Uterus (tissue), 4 donors: Measurements from ENCODE around the gene FBN1. TPM values are rescaled to one million over a fixed set of nuclear protein-coding genes. Genes with fewer than 3 reads are reported as not detected.

Experiments
- DNase-seq, 2 donors: peaks; one replicate each; pipeline ENCODE4 v3.0.0-alpha.2; 2019 to 2020
- H3K27ac ChIP-seq, 2 donors: fragments of 200-600 bp; sonication (generic); 1 replicate in 1 of 2; 2 replicates in 1 of 2; pipeline ENCODE4 v1.5.1; 2016 to 2018
- H3K27me3 ChIP-seq, 2 donors: fragments of 200-600 bp; sonication (generic); one replicate each; pipeline ENCODE4 v1.5.1; 2018 to 2019; ENCODE audit warnings: control low read depth in 1 of 2
- H3K36me3 ChIP-seq, 2 donors: fragments of 200-600 bp; sonication (generic); one replicate each; pipeline ENCODE4 v1.5.1; 2019; ENCODE audit warnings: control low read depth in 1 of 2
- H3K4me1 ChIP-seq, 2 donors: fragments of 200-600 bp; sonication (generic); one replicate each; pipeline ENCODE4 v1.5.1; 2018 to 2019; ENCODE audit warnings: control low read depth in 1 of 2
- H3K4me3 ChIP-seq, 2 donors: fragments of 200-600 bp; sonication (generic); 1 replicate in 1 of 2; 2 replicates in 1 of 2; pipeline ENCODE4 v1.5.1; 2018 to 2019; ENCODE audit warnings: mild to moderate bottlenecking in 1 of 2
- H3K9me3 ChIP-seq, 2 donors: fragments of 200-600 bp; sonication (generic); one replicate each; pipeline ENCODE4 v1.5.1; 2019; ENCODE audit warnings: control low read depth in 1 of 2
- POLR2A ChIP-seq, 2 donors: fragments of 450-650 bp; IDR thresholded peaks; one replicate each; pipeline ENCODE4 v1.6.1; 2016; ENCODE audit warnings: antibody characterized with exemption in 2 of 2, mild to moderate bottlenecking in 1 of 2, moderate library complexity in 1 of 2
- intact Hi-C: fragments of 100-400 bp; cut with DNase I; formaldehyde crosslinking; loops from one replicate; pipeline ENCODE4 v1.15.1; 2023; ENCODE audit warnings: low total_unique reads
- total RNA-seq, 4 donors: library from RNA; depleted of rRNA in 3 of 4; stranded (reverse); fragments of >200 nt in 3 of 4; gene quantifications; one replicate each; pipeline versions ENCODE4 v1.1.0 to v1.2.4, GENCODE V29; 2014 to 2023
- TF ChIP-seq, protein P1 (sequence below), 4 experiments: fragments of 200-600 bp in 2 of 4; fragments of 450-650 bp in 2 of 4; sonication (generic) in 2 of 4; IDR thresholded peaks; one replicate each; pipeline ENCODE4 v1.5.1; 2016 to 2019; ENCODE audit warnings: antibody characterized with exemption in 4 of 4, mild to moderate bottlenecking in 2 of 4, moderate library complexity in 1 of 4
- donor health status: DM: yes; HTN: yes; CAD: no.

Gene FBN1
- total RNA-seq, 4 donors from 2014 or later: 76.3 to 584 (median 95.8) TPM

DNA sequence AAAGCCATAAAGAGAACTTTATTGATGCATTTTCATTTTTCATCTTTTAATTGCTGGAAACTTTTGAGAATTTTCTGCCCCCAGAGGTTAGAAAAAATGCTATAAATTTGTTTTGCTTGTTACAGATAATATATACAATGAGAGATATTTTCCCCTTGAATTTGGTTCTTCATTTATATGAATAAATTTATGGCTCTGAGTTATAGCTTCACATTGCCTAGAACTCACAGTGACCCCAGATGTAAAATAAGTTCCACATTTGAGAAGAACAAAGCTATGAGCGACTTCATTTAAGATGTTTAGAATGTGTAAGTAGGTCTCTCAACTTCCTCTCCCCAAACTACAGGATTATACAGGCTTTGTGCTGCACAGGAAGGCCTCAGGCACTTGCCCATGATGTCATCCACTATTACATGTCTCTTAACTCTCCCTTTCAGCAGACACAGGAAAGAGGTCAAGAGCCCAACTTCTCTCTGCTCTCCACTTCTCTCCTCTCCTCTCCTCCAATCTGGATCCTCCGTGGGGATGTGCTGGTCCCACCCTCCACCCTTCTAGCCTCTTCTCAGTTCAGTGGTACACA lies 221.5 kb downstream of the FBN1 start:
- Histone ChIP-seq H3K36me3 (no peaks in the 10 kb centered on the region), H3K4me1 (no peaks in the 10 kb centered on the region), H3K27me3 (no peaks in the 10 kb centered on the region), H3K4me3 (no peak overlapping the region), H3K27ac (no peak overlapping the region), H3K9me3 (no peaks in the 10 kb centered on the region)
- no peak for DNase-seq
- intact Hi-C loops: no loop called here
- TF ChIP-seq POLR2A (IDR thresholded peaks at IDR 0.05): no peak
- TF ChIP-seq, protein P1, sequence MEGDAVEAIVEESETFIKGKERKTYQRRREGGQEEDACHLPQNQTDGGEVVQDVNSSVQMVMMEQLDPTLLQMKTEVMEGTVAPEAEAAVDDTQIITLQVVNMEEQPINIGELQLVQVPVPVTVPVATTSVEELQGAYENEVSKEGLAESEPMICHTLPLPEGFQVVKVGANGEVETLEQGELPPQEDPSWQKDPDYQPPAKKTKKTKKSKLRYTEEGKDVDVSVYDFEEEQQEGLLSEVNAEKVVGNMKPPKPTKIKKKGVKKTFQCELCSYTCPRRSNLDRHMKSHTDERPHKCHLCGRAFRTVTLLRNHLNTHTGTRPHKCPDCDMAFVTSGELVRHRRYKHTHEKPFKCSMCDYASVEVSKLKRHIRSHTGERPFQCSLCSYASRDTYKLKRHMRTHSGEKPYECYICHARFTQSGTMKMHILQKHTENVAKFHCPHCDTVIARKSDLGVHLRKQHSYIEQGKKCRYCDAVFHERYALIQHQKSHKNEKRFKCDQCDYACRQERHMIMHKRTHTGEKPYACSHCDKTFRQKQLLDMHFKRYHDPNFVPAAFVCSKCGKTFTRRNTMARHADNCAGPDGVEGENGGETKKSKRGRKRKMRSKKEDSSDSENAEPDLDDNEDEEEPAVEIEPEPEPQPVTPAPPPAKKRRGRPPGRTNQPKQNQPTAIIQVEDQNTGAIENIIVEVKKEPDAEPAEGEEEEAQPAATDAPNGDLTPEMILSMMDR (IDR thresholded peaks at IDR 0.05): no peak

DNA sequence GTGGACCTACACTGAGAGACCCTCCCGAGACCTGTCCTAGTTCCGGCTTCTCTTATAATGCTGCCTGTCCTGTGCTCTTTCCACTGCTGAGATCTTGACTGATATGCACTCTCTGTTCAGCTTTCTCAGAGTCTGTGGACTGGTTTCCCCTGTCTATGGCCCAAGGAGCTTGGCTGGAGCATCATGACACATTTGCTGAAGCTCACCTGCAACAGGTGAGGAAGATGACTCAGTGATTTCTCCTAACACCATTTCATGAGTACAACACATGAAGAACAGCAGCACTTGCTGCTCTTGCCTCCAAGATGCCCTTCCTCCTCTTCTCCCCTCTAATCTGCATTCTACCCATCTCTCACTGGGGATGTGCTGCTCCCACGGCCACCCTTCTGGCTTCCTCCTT lies 222.2 kb downstream of the FBN1 start:
- Histone ChIP-seq H3K27ac (no peak overlapping the region), H3K27me3 (no peaks in the 10 kb centered on the region), H3K36me3 (no peaks in the 10 kb centered on the region), H3K9me3 (no peaks in the 10 kb centered on the region), H3K4me3 (no peak overlapping the region), H3K4me1 (no peaks in the 10 kb centered on the region)
- TF ChIP-seq, protein P1 (IDR thresholded peaks at IDR 0.05): no peak
- no peak for TF ChIP-seq POLR2A (IDR thresholded peaks at IDR 0.05)
- no peak for DNase-seq
- intact Hi-C loops: no loop called here

DNA sequence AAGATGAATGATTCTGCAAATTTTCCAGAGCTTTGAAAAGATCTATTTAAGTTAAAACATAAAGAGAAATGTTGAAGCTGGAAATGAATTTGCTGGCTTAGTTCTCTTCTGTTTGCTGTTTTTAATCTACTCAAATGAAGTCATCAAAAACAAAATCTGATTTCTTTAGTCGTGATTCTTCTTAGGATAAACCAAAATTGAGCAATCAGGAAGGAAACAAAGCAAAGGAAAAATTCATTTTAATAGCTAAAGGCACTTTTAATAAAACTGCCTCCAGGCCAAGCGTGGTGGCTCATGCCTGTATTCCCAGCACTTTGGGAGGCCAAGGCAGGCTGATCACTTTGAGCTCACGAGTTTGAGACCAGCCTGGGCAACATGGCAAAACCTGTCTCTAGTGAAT lies 223.1 kb downstream of the FBN1 start:
- H3K9me3 ChIP-seq: no peaks in the 10 kb centered on the region
- H3K27me3 ChIP-seq: no peaks in the 10 kb centered on the region
- DNase-seq: no peak
- H3K27ac ChIP-seq: no peak overlapping the region
- intact Hi-C loops: no loop called here
- no peak overlapping the region for H3K4me3 ChIP-seq
- no peaks in the 10 kb centered on the region for H3K4me1 ChIP-seq
- TF ChIP-seq, protein P1 (IDR thresholded peaks at IDR 0.05): no peak
- no peak for TF ChIP-seq POLR2A (IDR thresholded peaks at IDR 0.05)
- H3K36me3 ChIP-seq: no peaks in the 10 kb centered on the region

DNA sequence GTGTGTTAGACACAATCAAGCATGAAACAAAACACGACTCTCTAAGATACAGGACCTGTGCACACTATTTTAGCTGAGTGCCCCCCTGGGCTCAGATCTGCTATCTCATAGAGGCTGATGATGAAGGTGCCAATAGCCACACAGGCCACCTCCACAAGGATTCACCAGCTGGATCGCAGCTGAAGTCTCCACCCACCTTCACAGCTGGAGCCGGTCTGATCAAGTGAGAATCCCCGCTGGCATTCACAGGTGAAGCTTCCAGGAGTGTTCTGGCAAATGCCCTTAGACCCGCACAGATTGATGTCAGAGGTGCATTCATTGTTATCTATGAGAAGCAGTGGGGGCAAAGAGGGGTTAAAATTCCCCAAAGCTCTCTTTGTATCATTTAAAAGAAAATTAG lies 224.1 kb downstream of the FBN1 start:
- no peaks in the 10 kb centered on the region for H3K9me3 ChIP-seq
- H3K4me1 ChIP-seq: no peaks in the 10 kb centered on the region
- no peaks in the 10 kb centered on the region for H3K27me3 ChIP-seq
- no peak overlapping the region for H3K27ac ChIP-seq
- DNase-seq: no peak
- intact Hi-C loops: no loop called here
- no peak overlapping the region for H3K4me3 ChIP-seq
- H3K36me3 ChIP-seq: no peaks in the 10 kb centered on the region
- TF ChIP-seq, protein P1 (IDR thresholded peaks at IDR 0.05): no peak

DNA sequence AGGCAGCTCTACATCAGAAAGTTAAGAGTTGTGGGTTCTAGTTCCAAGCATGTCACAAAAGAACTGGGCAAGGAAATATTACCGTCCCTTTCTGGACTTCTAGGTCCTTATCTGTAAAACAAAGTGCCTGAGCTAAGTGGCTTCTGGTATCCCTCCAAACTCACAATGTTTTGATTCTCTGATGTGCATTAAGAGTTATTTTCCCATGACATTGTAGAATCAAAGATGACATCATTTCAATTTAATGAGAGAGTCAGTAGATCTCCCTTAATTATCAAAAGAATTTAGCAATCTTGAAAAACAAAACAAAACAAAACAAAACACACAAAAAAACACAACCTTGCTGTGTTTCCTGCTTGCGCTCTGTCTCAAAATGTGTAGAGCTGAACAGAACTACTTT lies 225.6 kb downstream of the FBN1 start:
- no peak overlapping the region for H3K4me3 ChIP-seq
- no peaks in the 10 kb centered on the region for H3K27me3 ChIP-seq
- H3K4me1 ChIP-seq: no peaks in the 10 kb centered on the region
- H3K36me3 ChIP-seq: no peaks in the 10 kb centered on the region
- intact Hi-C loops: no loop called here
- TF ChIP-seq, protein P1 (IDR thresholded peaks at IDR 0.05): no peak
- TF ChIP-seq POLR2A (IDR thresholded peaks at IDR 0.05): no peak
- no peak for DNase-seq
- H3K27ac ChIP-seq: no peak overlapping the region
- no peaks in the 10 kb centered on the region for H3K9me3 ChIP-seq
